Upper lobe of left lung (tissue), 6 donors: ENCODE data around the gene WIF1. TPM values are rescaled to one million over a fixed set of nuclear protein-coding genes. Genes with fewer than 3 reads are reported as not detected.

Experiments
- ATAC-seq, 2 donors: fragments of 200-7000 bp; cut with Tn5 transposase; one replicate each; pipeline ENCODE4 v1.9.1; 2022; ENCODE audit warnings: mild to moderate bottlenecking in 2 of 2, moderate library complexity in 2 of 2; ENCODE audit not compliant: low FRiP score in 2 of 2
- DNase-seq, 2 donors: peaks; one replicate each; pipeline ENCODE4 v3.0.0-alpha.2; 2019 to 2020
- H3K27ac ChIP-seq, 4 donors: fragments of 200-600 bp; sonication (generic); one replicate each; pipeline ENCODE4 v1.5.1; 2016 to 2019
- H3K27me3 ChIP-seq, 4 donors: fragments of 200-600 bp; sonication (generic); one replicate each; pipeline ENCODE4 v1.5.1; 2017 to 2019
- H3K36me3 ChIP-seq, 4 donors: fragments of 200-600 bp; sonication (generic); one replicate each; pipeline ENCODE4 v1.5.1; 2016 to 2019
- H3K4me1 ChIP-seq, 4 donors: fragments of 200-600 bp; sonication (generic); one replicate each; pipeline ENCODE4 v1.5.1; 2018 to 2019
- H3K4me3 ChIP-seq, 4 donors: fragments of 200-600 bp; sonication (generic); one replicate each; pipeline ENCODE4 v1.5.1; 2017 to 2019; ENCODE audit warnings: mild to moderate bottlenecking in 2 of 4, moderate library complexity in 1 of 4
- H3K9me3 ChIP-seq, 4 donors: fragments of 200-600 bp; sonication (generic); one replicate each; pipeline ENCODE4 v1.5.1; 2018 to 2019
- CTCF ChIP-seq, 6 experiments: fragments of 450-650 bp in 4 of 6; fragments of 200-600 bp in 2 of 6; sonication (generic) in 2 of 6; IDR thresholded peaks; one replicate each; pipeline ENCODE4 v1.5.1; 2016 to 2019; ENCODE audit warnings: antibody characterized with exemption in 6 of 6
- EP300 ChIP-seq, 4 donors: sonication (generic); formaldehyde crosslinking; IDR thresholded peaks; one replicate each; pipeline ENCODE4 v1.5.1; 2017; ENCODE audit warnings: antibody characterized with exemption in 4 of 4, control low read depth in 2 of 4
- POLR2A ChIP-seq, 4 donors: fragments of 450-650 bp; IDR thresholded peaks; one replicate each; pipeline ENCODE4 v1.5.1; 2016 to 2017; ENCODE audit warnings: antibody characterized with exemption in 4 of 4, mild to moderate bottlenecking in 2 of 4
- POLR2AphosphoS5 ChIP-seq, 2 donors: sonication (generic); formaldehyde crosslinking; IDR thresholded peaks; one replicate each; pipeline ENCODE4 v1.5.1; 2017; ENCODE audit warnings: antibody characterized with exemption in 2 of 2
- WGBS, 2 donors: methylation state at CpG; one replicate each; pipeline ENCODE4 v1.1.5; 2017 to 2018; 5-methylcytosine and 5-hydroxymethylcytosine counted together
- total RNA-seq, 6 donors: library from RNA; depleted of rRNA in 4 of 6; stranded (reverse); fragments of >200 nt in 4 of 6; gene quantifications; one replicate each; pipeline versions ENCODE4 v1.1.0 to v1.2.1, GENCODE V29; 2016 to 2021
- donor health status: DM: no; HTN: no; CAD: no; lungs with moderate emphysema.
- donor health status: DM: no; HTN: yes; CAD: no; lungs with severe emphysema.

WIF1 gene
- total RNA-seq, 6 donors from 2014 or later: 32.6 to 250 (median 64.4) TPM

DNA sequence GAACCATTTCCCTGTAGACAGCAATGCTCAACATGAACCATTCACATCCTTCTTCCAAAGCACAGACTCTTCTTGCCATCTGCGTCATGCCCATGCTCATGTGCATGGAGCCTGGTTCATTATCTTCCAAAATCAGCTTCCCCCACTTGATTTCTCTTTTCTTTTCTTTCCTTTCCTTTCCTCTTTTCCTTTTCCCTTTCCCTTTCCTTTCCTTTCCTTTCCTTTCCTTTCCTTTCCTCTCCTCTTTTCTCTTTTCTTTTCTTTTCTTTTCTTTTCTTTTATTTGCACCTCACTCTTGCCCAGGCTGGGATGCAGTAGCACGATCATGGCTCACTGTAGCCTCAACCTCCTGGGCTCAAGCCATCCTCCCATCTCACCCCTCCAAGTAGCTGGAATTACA, 37.5 kb downstream of the WIF1 start:
- ATAC-seq (no peak), DNase-seq (no peak)
- no peaks in the 10 kb centered on the region for H3K9me3 ChIP-seq
- H3K4me3 ChIP-seq: no peak overlapping the region
- H3K4me1 ChIP-seq: peaks cover 0 to 6% (median 0%) of the 10 kb centered on the region in 4 donors
- H3K27ac ChIP-seq: no peak overlapping the region
- 96 to 100% methylated on average over 2 of the region's 2 CpGs for WGBS, 2 donors
- H3K27me3 ChIP-seq: no peaks in the 10 kb centered on the region
- TF ChIP-seq EP300 (IDR thresholded peaks at IDR 0.05) (no peak), CTCF (IDR thresholded peaks at IDR 0.05) (no peak), POLR2A (IDR thresholded peaks at IDR 0.05) (no peak), POLR2AphosphoS5 (IDR thresholded peaks at IDR 0.05) (no peak)
- H3K36me3 ChIP-seq: no peaks in the 10 kb centered on the region

- no peaks in the 10 kb centered on the region for H3K9me3 ChIP-seq
- H3K4me3 ChIP-seq: no peak overlapping the region
- no peaks in the 10 kb centered on the region for H3K27me3 ChIP-seq
- ATAC-seq: no peak
- DNase-seq: no peak
- TF ChIP-seq EP300 (IDR thresholded peaks at IDR 0.05) (no peak), CTCF (IDR thresholded peaks at IDR 0.05) (no peak), POLR2A (IDR thresholded peaks at IDR 0.05) (no peak), POLR2AphosphoS5 (IDR thresholded peaks at IDR 0.05) (no peak)
- no peaks in the 10 kb centered on the region for H3K36me3 ChIP-seq
- H3K27ac ChIP-seq: no peak overlapping the region
- peaks cover 0 to 6% (median 0%) of the 10 kb centered on the region in 4 donors for H3K4me1 ChIP-seq
Measured at GRCh38 chr12:65082406-65082805, 38.7 kb downstream of the WIF1 start.

DNA sequence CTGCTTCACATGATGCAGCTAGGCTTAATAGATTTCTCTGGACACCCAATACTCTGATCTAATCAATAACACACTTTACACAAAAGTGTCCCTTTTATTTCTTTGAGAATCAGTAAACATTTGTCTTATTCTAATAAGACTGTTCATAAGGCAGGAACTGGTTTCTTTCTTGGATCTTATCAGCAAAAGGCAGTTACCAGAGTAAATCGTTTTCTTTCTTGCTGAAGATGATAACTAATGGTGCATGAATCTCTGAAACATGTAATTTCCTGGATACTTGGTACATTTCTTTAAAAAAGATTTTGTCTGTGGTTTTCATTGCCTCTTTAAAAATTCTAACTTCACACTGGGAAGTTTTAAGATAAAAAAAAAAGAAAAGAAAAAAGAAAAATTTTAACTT, 39.6 kb downstream of the WIF1 start:
- DNase-seq (no peak), ATAC-seq (no peak)
- Histone ChIP-seq H3K9me3 (no peaks in the 10 kb centered on the region), H3K36me3 (no peaks in the 10 kb centered on the region), H3K4me3 (no peak overlapping the region), H3K27ac (no peak overlapping the region), H3K27me3 (no peaks in the 10 kb centered on the region), H3K4me1 (peaks cover 0 to 6% (median 0%) of the 10 kb centered on the region in 4 donors)
- TF ChIP-seq EP300 (IDR thresholded peaks at IDR 0.05) (no peak), POLR2AphosphoS5 (IDR thresholded peaks at IDR 0.05) (no peak), CTCF (IDR thresholded peaks at IDR 0.05) (no peak), POLR2A (IDR thresholded peaks at IDR 0.05) (no peak)
- WGBS, 2 donors: 8 to 20% methylated on average over 1 of the region's 1 CpG

- no peaks in the 10 kb centered on the region for H3K4me1 ChIP-seq
- no peak overlapping the region for H3K4me3 ChIP-seq
- WGBS, 2 donors: 57 to 65% methylated on average over 6 of the region's 6 CpGs
- no peaks in the 10 kb centered on the region for H3K36me3 ChIP-seq
- H3K27me3 ChIP-seq: no peaks in the 10 kb centered on the region
- H3K27ac ChIP-seq: no peak overlapping the region
- ATAC-seq (no peak), DNase-seq (no peak)
- H3K9me3 ChIP-seq: no peaks in the 10 kb centered on the region
- TF ChIP-seq CTCF (IDR thresholded peaks at IDR 0.05): no peak
- TF ChIP-seq EP300 (IDR thresholded peaks at IDR 0.05): no peak
- no peak for TF ChIP-seq POLR2AphosphoS5 (IDR thresholded peaks at IDR 0.05)
- no peak for TF ChIP-seq POLR2A (IDR thresholded peaks at IDR 0.05)
Measured at GRCh38 chr12:65074932-65075331, 46.2 kb downstream of the WIF1 start.

DNA sequence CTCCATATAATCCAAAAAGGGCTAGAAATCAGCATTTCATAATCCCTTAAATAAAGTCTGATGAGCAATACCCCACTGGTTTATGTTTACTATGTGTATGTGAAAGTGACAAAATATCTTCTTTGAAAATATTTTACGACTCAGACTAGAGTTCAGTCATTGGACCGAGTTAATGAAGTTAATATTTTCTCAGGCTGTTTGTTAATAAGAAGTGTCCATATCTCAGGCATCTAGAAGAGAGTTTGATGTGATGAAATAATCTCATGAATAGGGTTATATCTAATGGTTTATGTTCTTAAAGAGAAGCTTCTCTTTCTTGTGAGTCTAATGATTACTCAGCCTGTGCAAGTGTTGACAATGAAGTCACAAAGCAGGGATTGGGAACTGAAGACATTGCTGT, 51.8 kb downstream of the WIF1 start:
- ATAC-seq: no peak
- no peak for TF ChIP-seq EP300 (IDR thresholded peaks at IDR 0.05)
- no peak for TF ChIP-seq POLR2A (IDR thresholded peaks at IDR 0.05)
- no peak for TF ChIP-seq POLR2AphosphoS5 (IDR thresholded peaks at IDR 0.05)
- no peak for TF ChIP-seq CTCF (IDR thresholded peaks at IDR 0.05)
- WGBS, 2 donors: 75 to 76% methylated on average over 2 of the region's 2 CpGs
- Histone ChIP-seq H3K9me3 (no peaks in the 10 kb centered on the region), H3K27ac (no peak overlapping the region), H3K4me1 (no peaks in the 10 kb centered on the region), H3K27me3 (no peaks in the 10 kb centered on the region), H3K4me3 (no peak overlapping the region), H3K36me3 (no peaks in the 10 kb centered on the region)
- no peak for DNase-seq
